Left renal cortex interstitium (tissue), 4 donors: Measurements from ENCODE around the gene DPP6. TPM values are rescaled to one million over a fixed set of nuclear protein-coding genes. Genes with fewer than 3 reads are reported as not detected.
A peak's percentile ranks its signal among the peaks of the same experiment; 100 is the strongest.

Experiments
- DNase-seq, 4 donors: peaks; one replicate each; pipeline ENCODE4 v3.0.0-alpha.2; 2013; ENCODE audit warnings: low read depth in 4 of 4, low spot score in 2 of 4, missing footprints in 1 of 4
- polyA plus RNA-seq, 4 donors: library from polyadenylated mRNA; unstranded; fragments of 120-200 nt; gene quantifications; one replicate each; pipeline ENCODE4 v1.2.1, GENCODE V29; 2013; ENCODE audit not compliant: insufficient read length in 4 of 4

DPP6 gene
- polyA plus RNA-seq, 4 donors, result 44.0 to 60.4 (median 52.3) TPM

DNA sequence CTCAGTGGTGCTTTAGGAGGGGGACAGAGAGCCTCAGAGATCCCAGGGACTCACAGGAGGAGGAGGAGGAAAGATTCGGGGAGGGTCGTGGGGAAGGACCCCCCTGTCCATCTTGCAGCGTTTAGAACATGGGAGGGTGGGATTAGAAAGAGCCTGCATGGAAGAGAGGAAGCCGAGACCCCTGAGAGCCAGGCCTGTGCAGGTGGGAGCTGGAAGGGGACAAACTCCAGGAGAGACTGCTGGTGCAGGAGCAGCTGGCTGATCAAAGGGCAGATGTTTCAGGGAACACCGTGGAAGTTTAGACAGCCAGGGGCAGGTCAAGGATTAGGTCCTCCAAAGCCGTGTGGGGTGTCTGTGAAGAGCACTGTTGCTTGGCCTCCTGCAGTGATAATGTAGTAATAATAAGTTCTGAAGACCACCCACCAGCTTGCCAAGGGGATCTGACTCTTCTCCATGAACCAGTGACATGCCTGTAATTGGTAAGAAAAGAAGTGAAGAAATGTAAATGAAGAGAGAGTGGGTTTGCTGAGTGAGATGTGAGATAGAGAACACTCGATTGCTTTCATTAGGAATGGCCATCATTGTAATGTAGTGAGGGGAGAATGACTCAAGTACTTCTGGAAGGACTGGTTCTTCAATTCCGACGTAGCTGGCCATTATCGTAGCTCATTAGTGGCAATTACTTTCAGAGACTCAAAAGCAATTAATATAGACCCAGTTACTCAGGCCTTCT, 525.1 kb downstream of the DPP6 start:
- no peak for DNase-seq

DNA sequence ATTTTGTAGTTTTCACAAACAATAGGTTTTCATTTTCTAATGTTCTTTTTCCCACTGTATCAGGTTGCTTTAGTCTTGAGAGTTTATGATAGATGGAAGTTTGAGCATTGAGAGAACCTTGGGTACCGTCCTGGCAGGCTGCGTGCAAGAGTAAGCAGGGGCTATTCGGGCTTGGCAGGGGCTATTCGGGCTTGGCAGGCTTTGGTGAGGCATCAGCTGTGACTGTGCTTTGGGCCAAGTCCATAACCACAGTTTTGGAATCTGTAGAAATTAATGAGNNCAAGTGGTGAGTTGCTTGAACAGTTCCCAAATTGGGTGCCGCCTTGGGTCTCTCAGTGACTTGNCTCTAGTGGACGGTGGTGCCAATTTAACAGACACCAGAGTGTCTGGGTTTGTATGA, 526.1 kb downstream of the DPP6 start:
- no peak for DNase-seq

DNA sequence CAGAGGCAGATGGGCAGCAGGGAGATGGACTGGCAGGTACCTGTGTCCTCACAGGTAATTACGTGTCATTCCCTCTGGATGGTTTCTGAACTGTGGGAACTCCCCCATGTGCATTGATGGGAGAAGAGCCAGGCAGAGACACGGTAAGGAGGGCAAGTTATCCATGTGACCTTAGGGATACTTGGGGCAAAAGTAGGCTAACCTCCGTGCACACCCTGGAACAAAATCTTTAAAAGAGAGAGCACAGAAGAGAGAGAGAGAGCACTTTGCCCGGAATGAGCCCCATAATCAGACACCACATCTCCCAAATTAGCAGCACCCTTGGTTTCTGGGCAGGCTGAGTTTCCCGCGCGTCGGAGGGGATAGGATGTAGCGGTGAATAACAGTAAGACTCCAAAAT, 527.5 kb downstream of the DPP6 start:
- no peak for DNase-seq

DNA sequence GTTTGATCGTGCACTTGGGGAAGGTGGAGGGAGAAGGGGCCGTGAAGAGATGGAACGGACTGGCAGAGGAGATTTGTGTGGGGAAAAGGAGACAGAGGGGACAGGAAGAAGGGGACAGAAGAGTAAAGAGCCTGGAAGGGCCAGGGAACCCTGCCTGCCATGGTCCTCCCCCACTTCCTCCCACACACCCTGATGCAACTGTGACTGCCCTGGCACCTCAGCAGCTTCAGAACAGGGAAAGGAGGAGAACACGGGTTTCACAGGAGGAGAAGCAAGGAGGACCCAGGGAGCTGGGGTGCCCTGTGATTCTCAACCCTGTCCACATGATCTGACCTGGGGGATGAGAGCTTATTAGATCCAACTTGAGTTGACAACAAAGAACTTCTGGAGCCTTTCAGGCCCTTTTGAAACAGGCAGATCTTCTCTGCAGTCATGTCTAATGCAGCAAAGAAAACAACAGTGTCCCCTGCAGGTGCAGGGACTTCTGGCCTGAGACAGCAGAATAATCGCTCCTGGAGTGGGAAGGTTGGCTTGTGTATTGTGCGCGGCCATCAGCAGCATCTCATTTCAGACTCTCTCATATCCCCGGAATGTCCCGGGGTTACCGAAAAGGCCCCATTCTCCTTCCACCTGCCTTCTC, 529.2 kb downstream of the DPP6 start:
- DNase-seq, result no peak

DNA sequence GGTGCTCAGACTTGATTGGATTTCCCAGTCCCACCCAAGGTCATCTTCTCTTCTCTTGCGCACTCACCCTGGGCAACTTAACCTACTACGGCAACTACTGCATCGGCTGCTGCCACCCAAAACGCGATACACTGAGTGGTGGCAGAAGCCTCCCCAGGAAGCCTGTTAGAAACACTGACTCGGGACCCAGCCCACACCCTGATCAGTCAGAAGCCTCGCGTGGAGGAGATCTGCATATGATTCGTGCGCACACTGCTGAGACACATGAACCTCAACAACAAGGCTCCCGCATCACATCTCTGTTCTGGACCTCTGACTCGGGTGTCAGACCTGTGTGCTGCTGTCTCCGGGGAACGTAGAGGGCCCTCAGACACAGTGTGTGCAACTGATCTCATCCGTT, 531.3 kb downstream of the DPP6 start:
- DNase-seq, result no peak

DNA sequence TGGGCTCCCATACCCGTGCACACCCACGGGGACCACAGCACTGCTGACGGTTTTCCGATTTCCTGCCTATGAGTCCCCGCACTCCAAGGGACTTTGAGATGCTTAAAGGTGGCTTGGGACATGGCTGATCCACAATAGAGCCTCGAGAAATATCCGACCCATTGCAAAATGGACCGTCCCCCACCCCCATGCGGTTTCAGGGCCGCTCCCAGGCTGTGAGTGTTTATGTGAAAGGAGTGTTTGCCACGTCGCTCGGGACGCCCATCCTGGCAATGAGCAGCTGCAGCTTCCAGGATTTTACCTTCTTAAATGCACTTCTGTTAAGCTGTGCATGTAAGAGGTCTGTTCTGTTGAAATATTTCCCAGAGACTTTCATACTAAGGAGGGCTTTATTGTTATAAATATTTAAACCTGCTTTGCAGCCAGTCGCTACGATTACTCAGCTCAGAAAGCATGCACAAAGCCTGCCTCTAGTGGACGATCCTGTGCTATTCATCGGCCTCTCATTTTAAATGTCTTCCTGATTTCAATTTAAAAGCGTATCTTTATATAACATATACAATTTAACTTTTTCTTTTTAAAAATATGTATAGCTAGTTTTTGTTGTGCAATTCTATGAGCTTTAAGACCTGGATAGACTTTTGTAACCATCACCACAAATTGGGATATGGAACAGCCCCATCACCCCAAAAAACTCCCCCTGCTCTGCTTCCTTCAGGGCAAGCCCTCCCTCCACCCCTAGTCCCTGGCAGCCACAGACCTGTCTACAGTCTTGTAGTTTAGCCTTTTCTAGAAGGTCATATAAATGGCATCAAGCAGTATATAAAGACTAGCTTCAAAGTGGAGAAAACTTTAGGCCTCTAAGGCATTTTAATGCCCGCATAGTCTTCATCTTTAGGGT, 532.4 kb downstream of the DPP6 start:
- DNase-seq, result no peak

DNA sequence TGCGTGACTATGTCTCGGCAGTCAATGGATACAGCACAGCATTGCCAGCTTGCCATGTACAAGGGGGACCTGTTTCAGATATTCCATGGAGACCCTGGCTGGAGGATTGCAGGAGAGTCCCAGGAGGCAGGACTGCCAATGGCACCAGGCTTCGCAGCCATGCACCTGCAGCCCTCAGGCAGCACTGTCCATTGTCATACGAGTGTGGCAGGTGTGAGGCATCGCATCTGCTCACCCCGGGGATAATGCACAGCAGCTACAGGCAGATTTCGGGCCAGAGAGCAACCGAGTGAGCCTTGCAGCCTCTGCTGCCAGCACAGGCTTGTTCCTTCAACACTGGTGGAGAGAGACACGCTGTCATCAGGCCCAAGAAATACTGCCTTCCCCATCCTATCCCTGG, 535.6 kb downstream of the DPP6 start:
- no peak for DNase-seq

DNA sequence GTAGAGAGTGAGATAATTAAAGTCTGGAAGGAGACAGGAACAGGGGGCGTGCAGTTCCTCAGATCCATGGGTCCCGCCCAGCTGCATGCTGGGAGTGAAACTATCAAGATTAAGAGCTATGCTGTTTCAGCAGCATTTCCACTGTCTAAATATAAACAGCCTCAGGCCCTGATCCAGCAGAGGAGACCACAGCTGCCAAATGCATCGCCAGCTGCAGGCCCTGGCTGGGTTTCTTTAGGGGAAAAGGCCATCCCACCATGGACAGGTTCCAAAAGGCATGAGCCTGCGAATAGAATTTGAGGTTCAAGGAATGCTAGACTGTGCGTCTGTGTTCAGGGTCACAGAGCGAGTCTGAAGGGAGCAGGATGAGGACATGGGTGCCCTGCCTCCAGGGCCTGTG, 539.3 kb downstream of the DPP6 start:
- DNase-seq, result peak in 1 of 4 donors; percentile 28

DNA sequence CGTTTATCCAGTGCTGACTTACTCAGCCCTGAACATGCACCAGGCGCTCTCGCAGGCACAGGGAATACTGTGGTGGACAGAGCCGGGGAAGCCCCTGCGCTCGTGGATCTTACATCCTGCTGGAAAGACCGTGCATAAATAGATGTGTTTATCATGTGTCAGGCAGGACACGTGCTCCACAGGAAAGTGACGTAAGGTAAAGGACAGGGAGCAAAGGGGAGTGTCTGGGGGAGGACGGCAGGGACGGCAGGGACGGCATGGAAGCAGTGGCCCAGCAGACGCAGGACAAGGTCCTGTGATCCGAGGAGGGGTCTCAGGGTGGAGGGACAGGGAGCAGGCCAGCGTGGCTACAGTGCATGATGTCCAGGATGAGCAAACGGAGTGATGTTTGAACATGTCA, 540.2 kb downstream of the DPP6 start:
- peak in 1 of 4 donors; percentile 28 for DNase-seq

DNA sequence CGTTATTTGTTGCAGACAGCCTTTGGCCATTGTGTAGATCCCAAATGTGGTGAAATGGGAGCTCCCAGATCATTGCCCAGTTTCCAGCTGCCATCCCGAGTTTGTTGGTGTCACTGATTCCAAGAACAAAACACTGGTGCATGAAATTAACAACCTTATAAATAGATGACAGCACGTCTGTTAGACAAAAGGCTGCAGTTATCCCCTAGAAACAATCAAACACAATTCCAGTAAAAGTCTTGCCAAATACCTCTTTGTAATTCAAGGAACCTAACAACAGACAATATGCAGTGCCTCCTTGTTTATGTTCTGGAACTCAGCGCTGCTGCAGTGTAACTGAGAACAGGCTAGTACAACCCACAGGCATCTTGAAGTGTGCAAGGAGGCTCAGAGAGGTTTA, 546.2 kb downstream of the DPP6 start:
- no peak for DNase-seq

DNA sequence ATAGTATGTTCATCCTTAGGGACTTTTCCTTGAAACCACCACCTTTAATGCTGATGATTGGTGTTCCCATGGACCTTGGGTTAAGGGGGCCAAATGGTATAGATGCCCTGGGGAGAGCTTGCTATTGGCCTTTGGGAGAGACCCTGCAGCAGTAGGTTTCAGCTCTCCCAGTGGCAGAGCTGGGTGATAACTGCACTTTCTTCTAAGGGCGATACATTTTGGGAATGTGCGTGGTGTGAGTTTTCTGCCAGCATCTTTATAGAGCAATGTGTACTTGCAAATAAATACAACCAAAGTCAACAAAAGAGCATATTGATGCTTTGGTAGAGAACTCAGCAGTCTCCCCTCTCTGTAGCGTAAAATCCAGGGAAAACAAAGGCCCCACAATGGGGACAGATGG, 546.7 kb downstream of the DPP6 start:
- DNase-seq, result no peak

DNA sequence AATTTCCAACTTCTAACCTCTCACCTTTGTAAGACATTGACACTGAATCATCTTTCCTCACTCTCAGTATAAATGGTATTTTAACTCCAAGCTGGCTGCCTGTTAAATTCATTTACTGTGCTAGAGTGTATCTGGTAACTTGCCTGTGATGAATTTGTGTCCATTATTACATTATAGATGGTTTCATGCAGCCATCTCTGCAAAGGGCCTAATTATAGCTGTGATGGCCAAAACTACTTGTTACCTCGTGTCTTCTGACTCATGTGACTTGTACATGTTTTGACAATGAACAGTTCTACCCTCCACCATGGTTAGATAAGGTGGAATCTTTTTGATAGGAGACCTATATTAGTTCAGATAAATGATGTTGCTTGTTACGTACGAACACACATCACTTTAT, 558.7 kb downstream of the DPP6 start:
- no peak for DNase-seq

DNA sequence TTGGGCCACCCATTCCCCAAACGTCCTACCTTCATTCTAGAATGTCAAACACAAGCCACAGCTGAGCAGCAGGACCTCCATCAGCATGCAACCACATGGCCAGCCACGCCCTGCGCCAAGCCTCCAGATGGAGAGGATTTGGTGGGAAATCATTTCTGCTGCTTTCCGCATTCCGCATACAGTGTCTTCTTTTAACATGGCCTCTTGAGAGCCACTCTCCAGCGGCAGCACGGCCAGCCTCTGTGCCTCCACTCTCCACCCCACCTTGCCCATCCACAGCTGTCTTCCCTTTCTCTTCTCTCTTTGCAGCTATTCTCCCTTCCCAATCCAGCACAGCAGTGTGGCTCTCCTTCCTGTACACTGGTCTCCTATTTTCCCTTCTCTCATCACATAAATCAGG, 561.6 kb downstream of the DPP6 start:
- no peak for DNase-seq

DNA sequence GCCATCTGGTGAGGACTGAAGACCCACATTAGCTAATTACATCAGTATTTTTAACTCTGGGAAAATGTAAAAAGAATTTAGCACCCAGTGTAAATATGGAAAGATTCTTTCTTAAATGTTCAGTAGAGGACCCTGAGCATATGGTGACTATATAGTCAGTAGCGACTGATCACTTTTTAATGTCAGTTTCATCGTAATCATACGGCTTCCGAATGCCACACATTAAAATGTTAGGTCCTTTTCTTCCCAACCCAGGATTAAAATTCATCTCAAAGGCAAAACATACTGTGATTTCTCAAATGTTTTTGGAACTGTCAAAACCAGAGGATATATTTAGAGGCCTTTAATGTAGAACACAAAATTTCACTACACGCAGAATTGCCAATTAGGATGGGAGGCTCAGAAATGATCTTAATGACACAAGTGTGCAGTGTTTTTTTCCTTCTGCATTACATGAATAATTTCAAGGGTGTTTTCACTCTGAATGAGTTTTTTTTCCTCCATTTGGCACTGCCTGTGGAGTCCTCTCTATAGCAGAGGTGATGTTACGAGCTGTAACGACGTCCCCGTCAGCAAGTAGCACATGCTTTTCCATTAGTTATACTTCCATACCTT, 568.0 kb downstream of the DPP6 start:
- DNase-seq, result no peak

DNA sequence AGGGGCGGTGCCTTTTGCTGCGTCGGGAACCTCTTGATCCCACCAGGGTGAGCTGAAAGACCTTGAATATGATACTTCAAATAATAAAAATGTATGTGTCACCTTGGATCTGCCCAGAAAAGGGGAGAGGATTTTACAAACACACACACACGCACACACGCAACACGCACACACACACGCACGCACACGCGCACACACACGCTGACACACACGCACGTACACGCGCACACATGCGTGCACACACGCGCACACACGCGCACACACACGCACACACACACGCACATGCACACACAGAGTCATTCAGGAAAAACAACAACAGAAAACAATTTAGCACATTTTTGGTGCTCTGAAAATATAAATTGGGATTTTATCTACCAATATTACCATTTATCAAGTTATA, 571.2 kb downstream of the DPP6 start:
- no peak for DNase-seq

DNA sequence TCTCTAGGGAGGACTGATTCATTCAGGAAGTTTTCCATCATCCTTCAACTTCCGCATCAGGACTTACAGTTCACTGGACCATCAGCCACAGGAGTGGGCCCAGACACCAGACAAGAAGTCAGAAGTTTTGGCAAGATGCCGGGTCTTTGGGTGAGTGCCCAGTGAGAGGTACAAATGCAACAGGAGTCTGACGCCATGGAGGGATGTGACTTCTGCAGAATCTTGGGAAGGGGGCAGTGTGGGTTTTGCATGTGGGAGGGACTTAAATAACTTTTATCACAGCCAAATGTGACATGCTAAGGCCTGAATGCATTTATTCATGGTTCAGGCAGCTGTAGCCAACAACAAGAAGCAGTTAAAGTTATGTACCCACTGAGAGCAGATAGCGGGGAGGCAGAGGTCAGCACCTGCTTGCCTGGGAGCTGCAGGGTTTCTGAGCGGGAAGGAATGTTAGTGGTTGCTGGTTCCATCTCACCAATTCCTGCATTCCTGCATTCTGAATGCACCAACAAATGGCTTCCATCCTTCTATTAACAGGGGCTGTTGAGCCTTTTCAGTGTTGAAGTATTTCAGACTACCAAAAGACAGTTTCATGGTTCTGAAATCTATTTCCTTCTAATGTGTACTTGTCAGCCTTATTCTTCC, 575.6 kb downstream of the DPP6 start:
- no peak for DNase-seq

DNA sequence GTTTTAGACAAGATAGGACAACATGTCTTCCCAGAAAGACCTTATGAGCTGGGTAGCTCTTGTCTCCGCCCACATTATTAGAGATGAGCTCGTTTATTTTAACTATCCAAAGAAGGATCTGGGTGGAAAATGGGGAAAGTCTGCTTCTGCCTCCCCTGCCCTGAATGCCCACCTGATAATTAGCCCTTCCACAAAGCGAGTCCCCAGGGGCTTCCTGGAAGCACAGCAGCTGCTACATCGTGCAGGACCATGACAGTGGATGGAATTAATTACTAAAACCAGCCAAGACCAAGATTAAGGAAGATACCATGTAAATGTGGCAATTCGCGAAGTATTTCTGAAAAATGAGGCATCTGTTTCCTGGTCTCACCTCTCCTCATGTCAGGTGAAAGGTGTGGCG, 576.4 kb downstream of the DPP6 start:
- no peak for DNase-seq

DNA sequence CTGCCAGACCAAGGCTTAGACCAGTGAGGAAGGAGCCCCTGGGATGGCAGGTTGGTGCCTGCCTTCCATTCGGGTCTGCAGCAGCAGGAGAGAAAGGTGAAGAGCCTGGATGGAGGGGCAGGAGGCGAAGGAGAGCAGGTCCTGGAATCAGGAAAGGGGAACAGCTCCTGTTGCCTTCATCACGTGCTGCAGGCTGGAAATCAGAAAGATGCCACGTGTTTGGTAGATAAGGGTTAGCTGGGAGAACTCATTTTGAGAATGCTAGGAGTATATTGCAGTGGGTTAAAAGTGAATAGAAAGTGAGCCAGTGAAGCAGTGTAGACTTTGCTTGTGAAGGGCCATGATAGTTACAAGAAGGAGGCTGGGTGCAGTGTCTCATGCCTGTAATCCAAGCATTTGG, 579.0 kb downstream of the DPP6 start:
- DNase-seq, result no peak

DNA sequence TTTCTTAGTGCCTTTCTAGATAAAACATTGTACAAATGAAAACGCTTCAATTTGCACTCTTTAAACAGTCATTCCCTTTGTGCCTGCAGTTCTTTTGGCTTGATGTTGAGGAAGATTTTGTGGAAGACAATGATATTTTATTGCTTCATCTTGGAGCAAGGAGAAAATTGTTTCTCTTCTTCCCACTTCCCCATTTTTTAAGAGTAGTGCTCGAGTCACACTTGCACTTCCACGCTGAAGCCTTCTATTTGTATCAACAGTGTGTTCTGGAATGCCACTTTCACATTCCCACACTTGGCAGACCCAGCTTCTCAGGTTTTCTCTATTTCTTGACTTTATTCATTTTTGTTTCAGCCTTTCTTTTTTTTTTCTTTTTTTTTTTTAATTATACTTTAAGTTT, 581.4 kb downstream of the DPP6 start:
- DNase-seq, result no peak

DNA sequence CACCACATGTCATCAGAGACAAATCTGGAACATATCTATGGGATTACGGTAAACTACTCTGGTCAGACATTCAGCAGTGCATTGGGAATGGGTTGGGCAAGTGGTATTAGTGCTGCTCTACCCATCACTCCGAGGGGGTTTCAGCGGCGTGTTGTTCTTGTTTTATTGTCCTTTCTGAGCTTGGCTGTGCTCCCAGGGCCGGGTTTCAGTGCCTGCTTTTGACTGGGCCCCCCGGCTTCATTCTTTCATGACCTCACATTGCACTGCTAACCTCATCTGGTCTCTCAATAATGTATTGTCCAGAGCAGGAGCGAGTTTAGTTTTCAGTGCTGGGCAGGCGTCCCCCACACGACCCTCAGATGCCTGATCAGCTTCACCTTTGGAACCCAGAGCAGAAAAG, 586.1 kb downstream of the DPP6 start:
- DNase-seq, result no peak
